HEK293 (cell line): ENCODE results near the gene SLC38A1.

ENCODE experiments used
- AEBP2 ChIP-seq: fragments of 450-650 bp; formaldehyde crosslinking; IDR thresholded peaks from 2 replicates; pipeline ENCODE4 v1.5.1; 2016; ENCODE audit warnings: missing biosample characterization, missing genetic modification characterization, borderline replicate concordance
- GFI1B ChIP-seq: fragments of 450-650 bp; formaldehyde crosslinking; IDR thresholded peaks from 2 replicates; pipeline ENCODE4 v1.5.1; 2016; ENCODE audit warnings: missing biosample characterization, missing genetic modification characterization
- GLI4 ChIP-seq: fragments of 450-650 bp; formaldehyde crosslinking; IDR thresholded peaks from 2 replicates; pipeline ENCODE4 v1.5.1; 2016; ENCODE audit warnings: missing biosample characterization, missing genetic modification characterization
- KLF8 ChIP-seq: fragments of 450-650 bp; formaldehyde crosslinking; IDR thresholded peaks from 2 replicates; pipeline ENCODE4 v1.5.1; 2016; ENCODE audit warnings: missing biosample characterization, missing genetic modification characterization
- PRDM1 ChIP-seq: fragments of 450-650 bp; formaldehyde crosslinking; IDR thresholded peaks from 2 replicates; pipeline ENCODE4; 2016; ENCODE audit warnings: missing biosample characterization, missing genetic modification characterization
- SP2 ChIP-seq: fragments of 450-650 bp; formaldehyde crosslinking; IDR thresholded peaks from 2 replicates; pipeline ENCODE4 v1.5.1; 2016; ENCODE audit warnings: missing biosample characterization, missing genetic modification characterization
- ZBTB10 ChIP-seq: fragments of 450-650 bp; formaldehyde crosslinking; IDR thresholded peaks from 2 replicates; pipeline ENCODE4 v1.5.1; 2016; ENCODE audit warnings: missing biosample characterization, missing genetic modification characterization
- ZBTB49 ChIP-seq: fragments of 450-650 bp; formaldehyde crosslinking; IDR thresholded peaks from 2 replicates; pipeline ENCODE4 v1.5.1; 2016; ENCODE audit warnings: missing biosample characterization, missing genetic modification characterization, low read depth
- ZFP41 ChIP-seq: fragments of 450-650 bp; formaldehyde crosslinking; IDR thresholded peaks from 2 replicates; pipeline ENCODE4 v1.5.1; 2016; ENCODE audit warnings: missing biosample characterization, missing genetic modification characterization, borderline replicate concordance
- ZNF2 ChIP-seq: fragments of 450-650 bp; formaldehyde crosslinking; IDR thresholded peaks from 2 replicates; pipeline ENCODE4 v1.5.1; 2016; ENCODE audit warnings: missing biosample characterization, missing genetic modification characterization
- ZNF37A ChIP-seq: fragments of 450-650 bp; IDR thresholded peaks from 2 replicates; pipeline ENCODE4 v1.5.1; 2018; ENCODE audit warnings: missing biosample characterization, missing genetic modification characterization
- ZNF394 ChIP-seq: fragments of 450-650 bp; formaldehyde crosslinking; IDR thresholded peaks from 2 replicates; pipeline ENCODE4 v1.5.1; 2016; ENCODE audit warnings: missing biosample characterization, missing genetic modification characterization, mild to moderate bottlenecking, moderate library complexity, borderline replicate concordance
- ZNF426 ChIP-seq: fragments of 450-650 bp; formaldehyde crosslinking; IDR thresholded peaks from 2 replicates; pipeline ENCODE4 v1.5.1; 2017; ENCODE audit warnings: missing biosample characterization, missing genetic modification characterization, mild to moderate bottlenecking, inconsistent platforms, moderate library complexity
- ZNF624 ChIP-seq: fragments of 450-650 bp; formaldehyde crosslinking; IDR thresholded peaks from 2 replicates; pipeline ENCODE4 v1.5.1; 2017; ENCODE audit warnings: missing biosample characterization, missing genetic modification characterization
- ZNF76 ChIP-seq: fragments of 450-650 bp; formaldehyde crosslinking; IDR thresholded peaks from 2 replicates; pipeline ENCODE4; 2016; ENCODE audit warnings: low read depth, missing biosample characterization, missing genetic modification characterization, borderline replicate concordance
- TF ChIP-seq, protein P1 (sequence below): fragments of 450-650 bp; formaldehyde crosslinking; IDR thresholded peaks from 2 replicates; pipeline ENCODE4 v1.5.1; 2016; ENCODE audit warnings: missing biosample characterization, missing genetic modification characterization
- TF ChIP-seq, protein P2 (sequence below): fragments of 450-650 bp; formaldehyde crosslinking; IDR thresholded peaks from 2 replicates; pipeline ENCODE4 v1.5.1; 2016; ENCODE audit warnings: missing biosample characterization, missing genetic modification characterization

Gene SLC38A1

DNA sequence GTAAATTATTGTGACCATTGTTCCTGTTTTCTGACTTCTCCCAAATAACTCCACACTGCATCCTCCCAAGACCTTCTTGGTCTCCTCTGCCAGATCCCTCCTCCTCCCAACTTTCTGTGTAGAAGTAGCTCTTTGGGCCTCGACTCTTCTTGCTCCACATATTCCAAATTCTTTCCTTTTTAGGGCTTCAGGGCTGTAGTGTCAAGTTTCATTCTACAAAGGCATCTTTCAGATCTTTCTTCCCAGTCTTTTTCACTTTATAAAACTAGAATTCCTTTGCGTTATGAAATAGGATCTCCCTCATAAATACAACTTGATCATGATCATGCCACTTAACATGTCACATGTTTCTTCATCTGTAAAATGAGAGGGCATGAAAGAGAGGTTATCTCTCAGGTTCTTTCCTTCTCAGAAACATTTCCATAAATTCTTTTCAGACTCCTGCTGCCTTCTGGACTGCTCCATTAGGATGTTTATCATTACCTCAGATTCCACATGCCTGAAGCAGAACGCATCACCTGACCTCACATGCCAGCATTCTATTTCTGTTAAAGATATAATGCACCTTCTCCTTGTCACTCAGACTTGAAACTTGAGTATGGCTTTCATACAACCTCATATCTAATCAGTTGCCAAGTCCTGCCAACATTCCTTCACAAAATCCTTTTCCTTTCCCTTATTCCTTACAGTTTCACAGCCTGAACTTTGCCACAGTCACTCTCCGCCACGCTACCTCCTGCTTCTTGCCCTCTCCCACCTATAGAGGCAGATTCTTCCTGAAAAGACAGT lies 8.5 kb downstream of the SLC38A1 start (continued):
- no peak for TF ChIP-seq ZNF2
- peak; percentile 80 for TF ChIP-seq PRDM1 (tag by site-specific recombination)
- TF ChIP-seq AEBP2 (tag by site-specific recombination): no peak
- no peak for TF ChIP-seq ZNF37A (tag by site-specific recombination)
- TF ChIP-seq, protein P1, sequence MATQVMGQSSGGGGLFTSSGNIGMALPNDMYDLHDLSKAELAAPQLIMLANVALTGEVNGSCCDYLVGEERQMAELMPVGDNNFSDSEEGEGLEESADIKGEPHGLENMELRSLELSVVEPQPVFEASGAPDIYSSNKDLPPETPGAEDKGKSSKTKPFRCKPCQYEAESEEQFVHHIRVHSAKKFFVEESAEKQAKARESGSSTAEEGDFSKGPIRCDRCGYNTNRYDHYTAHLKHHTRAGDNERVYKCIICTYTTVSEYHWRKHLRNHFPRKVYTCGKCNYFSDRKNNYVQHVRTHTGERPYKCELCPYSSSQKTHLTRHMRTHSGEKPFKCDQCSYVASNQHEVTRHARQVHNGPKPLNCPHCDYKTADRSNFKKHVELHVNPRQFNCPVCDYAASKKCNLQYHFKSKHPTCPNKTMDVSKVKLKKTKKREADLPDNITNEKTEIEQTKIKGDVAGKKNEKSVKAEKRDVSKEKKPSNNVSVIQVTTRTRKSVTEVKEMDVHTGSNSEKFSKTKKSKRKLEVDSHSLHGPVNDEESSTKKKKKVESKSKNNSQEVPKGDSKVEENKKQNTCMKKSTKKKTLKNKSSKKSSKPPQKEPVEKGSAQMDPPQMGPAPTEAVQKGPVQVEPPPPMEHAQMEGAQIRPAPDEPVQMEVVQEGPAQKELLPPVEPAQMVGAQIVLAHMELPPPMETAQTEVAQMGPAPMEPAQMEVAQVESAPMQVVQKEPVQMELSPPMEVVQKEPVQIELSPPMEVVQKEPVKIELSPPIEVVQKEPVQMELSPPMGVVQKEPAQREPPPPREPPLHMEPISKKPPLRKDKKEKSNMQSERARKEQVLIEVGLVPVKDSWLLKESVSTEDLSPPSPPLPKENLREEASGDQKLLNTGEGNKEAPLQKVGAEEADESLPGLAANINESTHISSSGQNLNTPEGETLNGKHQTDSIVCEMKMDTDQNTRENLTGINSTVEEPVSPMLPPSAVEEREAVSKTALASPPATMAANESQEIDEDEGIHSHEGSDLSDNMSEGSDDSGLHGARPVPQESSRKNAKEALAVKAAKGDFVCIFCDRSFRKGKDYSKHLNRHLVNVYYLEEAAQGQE (tag by site-specific recombination): no peak
- no peak for TF ChIP-seq ZNF624 (tag by site-specific recombination)
- TF ChIP-seq GLI4 (tag by site-specific recombination): no peak
- TF ChIP-seq ZNF394 (tag by site-specific recombination): no peak
- 0 out of 2 replicates have a peak, but pooled peaks have one; percentile 6 for TF ChIP-seq KLF8 (tag by site-specific recombination)
- no peak for TF ChIP-seq ZNF76 (tag by site-specific recombination)
- no peak for TF ChIP-seq GFI1B
- TF ChIP-seq ZBTB10 (tag by site-specific recombination): no peak
- TF ChIP-seq SP2: no peak
- TF ChIP-seq ZFP41 (tag by site-specific recombination): no peak
- TF ChIP-seq ZNF426: no peak
- TF ChIP-seq, protein P2, sequence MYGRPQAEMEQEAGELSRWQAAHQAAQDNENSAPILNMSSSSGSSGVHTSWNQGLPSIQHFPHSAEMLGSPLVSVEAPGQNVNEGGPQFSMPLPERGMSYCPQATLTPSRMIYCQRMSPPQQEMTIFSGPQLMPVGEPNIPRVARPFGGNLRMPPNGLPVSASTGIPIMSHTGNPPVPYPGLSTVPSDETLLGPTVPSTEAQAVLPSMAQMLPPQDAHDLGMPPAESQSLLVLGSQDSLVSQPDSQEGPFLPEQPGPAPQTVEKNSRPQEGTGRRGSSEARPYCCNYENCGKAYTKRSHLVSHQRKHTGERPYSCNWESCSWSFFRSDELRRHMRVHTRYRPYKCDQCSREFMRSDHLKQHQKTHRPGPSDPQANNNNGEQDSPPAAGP: no peak
- no peak for TF ChIP-seq ZBTB49 (tag by site-specific recombination)
